Lower leg skin (tissue), 3 donors: ENCODE data around the gene ASB4.

Source experiments
- CTCF ChIP-seq, 3 donors: fragments of 450-650 bp; IDR thresholded peaks; one replicate each; pipeline ENCODE4 v1.5.1; 2016; ENCODE audit warnings: antibody characterized with exemption in 3 of 3, mild to moderate bottlenecking in 3 of 3, moderate library complexity in 2 of 3
- POLR2A ChIP-seq, 2 donors: fragments of 450-650 bp; IDR thresholded peaks; one replicate each; pipeline ENCODE4 v1.6.1; 2016 to 2017; ENCODE audit warnings: antibody characterized with exemption in 2 of 2, mild to moderate bottlenecking in 1 of 2, moderate library complexity in 1 of 2

GRCh38 chr7:95583834-95584621 lies 98.3 kb downstream of the ASB4 start:
- TF ChIP-seq CTCF (IDR thresholded peaks at IDR 0.05) = no peak
- no peak for TF ChIP-seq POLR2A (IDR thresholded peaks at IDR 0.05)
